ENCODE measurements around the gene MIB1.

DNA sequence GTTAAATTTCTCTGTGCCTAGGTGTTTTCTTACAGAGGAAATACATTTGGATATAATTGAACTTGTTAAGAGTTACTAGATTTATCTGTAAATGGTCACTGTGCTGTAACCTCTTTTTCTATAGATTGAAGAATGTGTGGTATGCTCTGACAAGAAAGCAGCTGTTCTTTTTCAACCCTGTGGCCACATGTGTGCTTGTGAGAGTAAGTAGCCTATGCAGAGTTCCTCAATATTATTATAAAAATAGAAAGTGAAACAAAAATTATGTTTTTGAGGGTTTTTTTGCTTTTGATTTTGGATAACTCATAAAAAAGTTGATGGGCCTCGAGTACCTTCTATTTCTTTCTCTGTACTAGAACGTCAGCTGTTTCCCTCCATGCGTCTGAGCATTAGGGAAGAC lies 112.4 kb downstream of the MIB1 start:
- TF ChIP-seq, protein P1, sequence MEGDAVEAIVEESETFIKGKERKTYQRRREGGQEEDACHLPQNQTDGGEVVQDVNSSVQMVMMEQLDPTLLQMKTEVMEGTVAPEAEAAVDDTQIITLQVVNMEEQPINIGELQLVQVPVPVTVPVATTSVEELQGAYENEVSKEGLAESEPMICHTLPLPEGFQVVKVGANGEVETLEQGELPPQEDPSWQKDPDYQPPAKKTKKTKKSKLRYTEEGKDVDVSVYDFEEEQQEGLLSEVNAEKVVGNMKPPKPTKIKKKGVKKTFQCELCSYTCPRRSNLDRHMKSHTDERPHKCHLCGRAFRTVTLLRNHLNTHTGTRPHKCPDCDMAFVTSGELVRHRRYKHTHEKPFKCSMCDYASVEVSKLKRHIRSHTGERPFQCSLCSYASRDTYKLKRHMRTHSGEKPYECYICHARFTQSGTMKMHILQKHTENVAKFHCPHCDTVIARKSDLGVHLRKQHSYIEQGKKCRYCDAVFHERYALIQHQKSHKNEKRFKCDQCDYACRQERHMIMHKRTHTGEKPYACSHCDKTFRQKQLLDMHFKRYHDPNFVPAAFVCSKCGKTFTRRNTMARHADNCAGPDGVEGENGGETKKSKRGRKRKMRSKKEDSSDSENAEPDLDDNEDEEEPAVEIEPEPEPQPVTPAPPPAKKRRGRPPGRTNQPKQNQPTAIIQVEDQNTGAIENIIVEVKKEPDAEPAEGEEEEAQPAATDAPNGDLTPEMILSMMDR (IDR thresholded peaks at IDR 0.05 in 2 of 3, conservative IDR thresholded peaks at IDR 0.05 in 1 of 3; ENCODE audit: borderline replicate concordance in 1 of 3, insufficient read depth in 1 of 3, low read depth in 2 of 3, low read length in 2 of 3) = no peak
- TF ChIP-seq EZH2 (IDR thresholded peaks at IDR 0.05) (no peak), SIN3A (IDR thresholded peaks at IDR 0.05; ENCODE audit: low read depth) (no peak), ELF1 (IDR thresholded peaks at IDR 0.05; ENCODE audit: borderline replicate concordance, low read depth) (no peak), POLR2A (IDR thresholded peaks at IDR 0.05; ENCODE audit: borderline replicate concordance, extremely low read depth, insufficient read depth, insufficient read length) (no peak), POLR2AphosphoS5 (IDR thresholded peaks at IDR 0.05; ENCODE audit: low read depth, low read length) (no peak), RAD21 (IDR thresholded peaks at IDR 0.05; ENCODE audit: low read depth) (no peak)
- TF ChIP-seq, protein P2, sequence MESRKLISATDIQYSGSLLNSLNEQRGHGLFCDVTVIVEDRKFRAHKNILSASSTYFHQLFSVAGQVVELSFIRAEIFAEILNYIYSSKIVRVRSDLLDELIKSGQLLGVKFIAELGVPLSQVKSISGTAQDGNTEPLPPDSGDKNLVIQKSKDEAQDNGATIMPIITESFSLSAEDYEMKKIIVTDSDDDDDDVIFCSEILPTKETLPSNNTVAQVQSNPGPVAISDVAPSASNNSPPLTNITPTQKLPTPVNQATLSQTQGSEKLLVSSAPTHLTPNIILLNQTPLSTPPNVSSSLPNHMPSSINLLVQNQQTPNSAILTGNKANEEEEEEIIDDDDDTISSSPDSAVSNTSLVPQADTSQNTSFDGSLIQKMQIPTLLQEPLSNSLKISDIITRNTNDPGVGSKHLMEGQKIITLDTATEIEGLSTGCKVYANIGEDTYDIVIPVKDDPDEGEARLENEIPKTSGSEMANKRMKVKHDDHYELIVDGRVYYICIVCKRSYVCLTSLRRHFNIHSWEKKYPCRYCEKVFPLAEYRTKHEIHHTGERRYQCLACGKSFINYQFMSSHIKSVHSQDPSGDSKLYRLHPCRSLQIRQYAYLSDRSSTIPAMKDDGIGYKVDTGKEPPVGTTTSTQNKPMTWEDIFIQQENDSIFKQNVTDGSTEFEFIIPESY (IDR thresholded peaks at IDR 0.05; ENCODE audit: extremely low read depth, insufficient replicate concordance, low read length) = no peak
- TF ChIP-seq, protein P3, sequence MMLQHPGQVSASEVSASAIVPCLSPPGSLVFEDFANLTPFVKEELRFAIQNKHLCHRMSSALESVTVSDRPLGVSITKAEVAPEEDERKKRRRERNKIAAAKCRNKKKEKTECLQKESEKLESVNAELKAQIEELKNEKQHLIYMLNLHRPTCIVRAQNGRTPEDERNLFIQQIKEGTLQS (IDR thresholded peaks at IDR 0.05) = no peak
- TF ChIP-seq, protein P4, sequence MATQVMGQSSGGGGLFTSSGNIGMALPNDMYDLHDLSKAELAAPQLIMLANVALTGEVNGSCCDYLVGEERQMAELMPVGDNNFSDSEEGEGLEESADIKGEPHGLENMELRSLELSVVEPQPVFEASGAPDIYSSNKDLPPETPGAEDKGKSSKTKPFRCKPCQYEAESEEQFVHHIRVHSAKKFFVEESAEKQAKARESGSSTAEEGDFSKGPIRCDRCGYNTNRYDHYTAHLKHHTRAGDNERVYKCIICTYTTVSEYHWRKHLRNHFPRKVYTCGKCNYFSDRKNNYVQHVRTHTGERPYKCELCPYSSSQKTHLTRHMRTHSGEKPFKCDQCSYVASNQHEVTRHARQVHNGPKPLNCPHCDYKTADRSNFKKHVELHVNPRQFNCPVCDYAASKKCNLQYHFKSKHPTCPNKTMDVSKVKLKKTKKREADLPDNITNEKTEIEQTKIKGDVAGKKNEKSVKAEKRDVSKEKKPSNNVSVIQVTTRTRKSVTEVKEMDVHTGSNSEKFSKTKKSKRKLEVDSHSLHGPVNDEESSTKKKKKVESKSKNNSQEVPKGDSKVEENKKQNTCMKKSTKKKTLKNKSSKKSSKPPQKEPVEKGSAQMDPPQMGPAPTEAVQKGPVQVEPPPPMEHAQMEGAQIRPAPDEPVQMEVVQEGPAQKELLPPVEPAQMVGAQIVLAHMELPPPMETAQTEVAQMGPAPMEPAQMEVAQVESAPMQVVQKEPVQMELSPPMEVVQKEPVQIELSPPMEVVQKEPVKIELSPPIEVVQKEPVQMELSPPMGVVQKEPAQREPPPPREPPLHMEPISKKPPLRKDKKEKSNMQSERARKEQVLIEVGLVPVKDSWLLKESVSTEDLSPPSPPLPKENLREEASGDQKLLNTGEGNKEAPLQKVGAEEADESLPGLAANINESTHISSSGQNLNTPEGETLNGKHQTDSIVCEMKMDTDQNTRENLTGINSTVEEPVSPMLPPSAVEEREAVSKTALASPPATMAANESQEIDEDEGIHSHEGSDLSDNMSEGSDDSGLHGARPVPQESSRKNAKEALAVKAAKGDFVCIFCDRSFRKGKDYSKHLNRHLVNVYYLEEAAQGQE (IDR thresholded peaks at IDR 0.05; ENCODE audit: low read depth) = no peak
- TF ChIP-seq, protein P5, sequence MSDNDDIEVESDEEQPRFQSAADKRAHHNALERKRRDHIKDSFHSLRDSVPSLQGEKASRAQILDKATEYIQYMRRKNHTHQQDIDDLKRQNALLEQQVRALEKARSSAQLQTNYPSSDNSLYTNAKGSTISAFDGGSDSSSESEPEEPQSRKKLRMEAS (IDR thresholded peaks at IDR 0.05) = no peak

All from HCT116 (cell line).